Ectodermal cell (in vitro differentiated cells): Measurements from ENCODE around the gene SRRM2.

ENCODE experiments used
- H3K27ac ChIP-seq: 2 replicates; pipeline ENCODE4 v1.7.0; 2013; ENCODE audit warnings: mild to moderate bottlenecking, low read depth, low read length; ENCODE audit not compliant: insufficient read depth, poor library complexity, severe bottlenecking
- H3K27me3 ChIP-seq: 2 replicates; pipeline ENCODE4 v1.7.0; 2013; ENCODE audit warnings: mild to moderate bottlenecking, low read length; ENCODE audit not compliant: insufficient read depth, control insufficient read depth, poor library complexity, severe bottlenecking
- H3K36me3 ChIP-seq: one replicate; pipeline ENCODE4 v1.7.0; 2013; ENCODE audit warnings: low read length; ENCODE audit not compliant: control insufficient read depth, insufficient read depth
- H3K4me1 ChIP-seq: one replicate; pipeline ENCODE4 v1.7.0; 2013; ENCODE audit warnings: low read length; ENCODE audit not compliant: control insufficient read depth, insufficient read depth
- H3K4me3 ChIP-seq: 2 replicates; pipeline ENCODE4 v1.7.0; 2013; ENCODE audit warnings: low read depth, low read length, control low read depth; ENCODE audit not compliant: insufficient read depth
- H3K9me3 ChIP-seq: 2 replicates; pipeline ENCODE4 v1.7.0; 2013; ENCODE audit warnings: mild to moderate bottlenecking, low read length, moderate library complexity; ENCODE audit not compliant: control insufficient read depth
- WGBS, 2 experiments: methylation state at CpG; one replicate each; pipeline ENCODE4 v1.1.7; 2013; ENCODE audit warnings: missing lambda C conversion rate in 2 of 2; 5-methylcytosine and 5-hydroxymethylcytosine counted together

SRRM2 gene

GRCh38 chr16:2769675-2770056 is 17.2 kb downstream of the SRRM2 start:
- Histone ChIP-seq H3K27ac (no peak overlapping the region), H3K27me3 (no peaks in the 10 kb centered on the region), H3K36me3 (peaks cover 74% of the 10 kb centered on the region), H3K9me3 (no peaks in the 10 kb centered on the region), H3K4me3 (no peak overlapping the region), H3K4me1 (no peaks in the 10 kb centered on the region)
- 93 to 95% methylated on average over 14 of the region's 14 CpGs for WGBS, 2 experiments

DNA sequence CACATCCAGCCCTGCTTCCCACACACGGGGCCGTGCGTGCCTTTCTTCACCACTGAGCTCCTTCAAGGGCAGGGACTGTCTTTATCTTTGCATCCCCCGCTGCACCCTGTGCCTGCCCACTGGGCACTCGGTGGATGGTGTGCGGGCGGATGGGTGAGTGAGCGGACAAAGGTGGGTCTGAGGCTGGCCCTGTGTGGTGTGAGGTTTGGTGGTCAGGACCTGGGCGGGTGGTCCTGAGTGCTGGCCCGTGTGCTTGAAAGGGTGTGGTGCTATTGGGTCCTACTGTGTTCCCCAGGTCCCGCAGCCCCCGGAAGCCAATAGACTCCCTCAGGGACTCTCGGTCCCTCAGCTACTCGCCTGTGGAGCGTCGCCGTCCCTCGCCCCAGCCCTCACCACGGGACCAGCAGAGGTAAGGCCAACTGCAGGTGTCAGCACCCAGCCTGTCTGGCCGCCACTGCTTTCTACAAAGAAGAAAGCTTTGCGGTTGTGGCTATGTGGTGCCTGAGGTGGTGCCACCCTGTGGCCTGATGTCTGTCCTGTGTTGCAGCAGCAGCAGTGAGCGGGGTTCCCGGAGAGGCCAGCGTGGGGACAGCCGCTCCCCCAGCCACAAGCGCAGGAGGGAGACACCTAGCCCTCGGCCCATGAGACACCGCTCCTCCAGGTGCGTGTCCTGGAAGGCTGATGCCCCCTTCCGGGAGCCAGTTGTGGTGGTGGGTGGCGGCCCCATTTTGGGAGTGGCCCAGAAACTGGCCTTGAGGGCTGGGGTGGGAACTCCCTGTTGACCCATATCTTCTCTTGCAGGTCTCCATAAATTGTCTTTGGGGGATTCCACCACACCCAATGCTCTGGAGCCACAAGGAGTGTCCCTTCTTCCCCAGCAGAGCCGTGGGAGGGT is 17.9 kb downstream of the SRRM2 start:
- Histone ChIP-seq H3K9me3 (no peaks in the 10 kb centered on the region), H3K4me1 (no peaks in the 10 kb centered on the region), H3K27me3 (no peaks in the 10 kb centered on the region), H3K27ac (no peak overlapping the region), H3K4me3 (no peak overlapping the region), H3K36me3 (peaks cover 68% of the 10 kb centered on the region)
- 93 to 94% methylated on average over 32 of the region's 32 CpGs for WGBS, 2 experiments

- Histone ChIP-seq H3K4me1 (no peaks in the 10 kb centered on the region), H3K27ac (peak overlapping the region; percentile 17), H3K36me3 (peaks cover 53% of the 10 kb centered on the region)
Observed at GRCh38 chr16:2771496-2772402, 19.3 kb downstream of the SRRM2 start.

GRCh38 chr16:2773188-2773968 is 20.9 kb downstream of the SRRM2 start:
- Histone ChIP-seq H3K9me3 (no peaks in the 10 kb centered on the region), H3K36me3 (peaks cover 37% of the 10 kb centered on the region), H3K27ac (no peak overlapping the region), H3K27me3 (no peaks in the 10 kb centered on the region), H3K4me3 (no peak overlapping the region), H3K4me1 (no peaks in the 10 kb centered on the region)
- 92% methylated on average over 12 of the region's 12 CpGs for WGBS, 2 experiments

More at GRCh38 chr16:2771496-2772402, 19.3 kb downstream of the SRRM2 start:
- WGBS, 2 experiments, result 94 to 95% methylated on average over 18 of the region's 18 CpGs
- Histone ChIP-seq H3K27me3 (no peaks in the 10 kb centered on the region), H3K4me3 (no peak overlapping the region), H3K9me3 (no peaks in the 10 kb centered on the region)

DNA sequence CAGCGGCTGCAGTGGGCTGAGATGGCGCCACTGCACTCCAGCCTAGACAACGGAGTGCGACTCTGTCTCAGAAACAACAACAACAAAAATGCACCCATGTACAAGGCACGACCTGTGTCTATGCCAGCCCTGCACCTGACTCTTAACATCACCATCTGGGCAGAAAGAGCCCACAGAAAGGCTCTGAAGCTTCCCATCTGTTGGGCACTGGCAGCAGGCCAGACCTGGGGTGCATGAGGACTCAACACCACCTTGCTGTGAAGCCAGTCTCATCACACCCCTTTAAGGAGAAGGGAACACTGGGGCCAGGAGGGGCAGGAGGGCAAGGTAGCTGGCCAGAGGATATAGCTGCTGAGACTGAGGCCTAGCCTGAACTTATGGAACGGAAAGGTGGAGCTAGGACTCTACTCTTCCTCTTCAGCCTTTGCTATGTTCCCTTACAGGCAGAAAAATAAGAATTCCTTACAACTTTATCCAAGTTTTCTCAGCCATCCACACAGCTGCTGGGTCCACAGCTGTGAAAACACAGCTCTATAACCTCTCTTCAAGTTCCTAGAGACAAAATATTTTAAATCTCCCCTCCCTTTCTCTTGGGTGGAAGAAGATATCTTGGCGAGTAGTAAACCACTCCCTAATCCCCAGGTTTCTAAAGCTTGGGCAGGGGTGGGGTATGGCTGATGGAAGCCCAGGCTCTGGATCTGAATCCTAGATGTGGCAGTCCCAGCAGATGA is 21.9 kb downstream of the SRRM2 start:
- H3K4me3 ChIP-seq, result no peak overlapping the region
- no peaks in the 10 kb centered on the region for H3K27me3 ChIP-seq
- no peaks in the 10 kb centered on the region for H3K4me1 ChIP-seq
- H3K36me3 ChIP-seq, result peaks cover 28% of the 10 kb centered on the region
- 77 to 81% methylated on average over 7 of the region's 7 CpGs for whole genome bisulfite sequencing, 2 experiments
- no peak overlapping the region for H3K27ac ChIP-seq
- no peaks in the 10 kb centered on the region for H3K9me3 ChIP-seq

GRCh38 chr16:2775131-2775716 is 22.8 kb downstream of the SRRM2 start:
- Histone ChIP-seq H3K4me3 (no peak overlapping the region), H3K27me3 (no peaks in the 10 kb centered on the region), H3K27ac (no peak overlapping the region), H3K36me3 (peaks cover 19% of the 10 kb centered on the region), H3K9me3 (no peaks in the 10 kb centered on the region), H3K4me1 (no peaks in the 10 kb centered on the region)
- 91 to 93% methylated on average over 7 of the region's 7 CpGs for WGBS, 2 experiments

DNA sequence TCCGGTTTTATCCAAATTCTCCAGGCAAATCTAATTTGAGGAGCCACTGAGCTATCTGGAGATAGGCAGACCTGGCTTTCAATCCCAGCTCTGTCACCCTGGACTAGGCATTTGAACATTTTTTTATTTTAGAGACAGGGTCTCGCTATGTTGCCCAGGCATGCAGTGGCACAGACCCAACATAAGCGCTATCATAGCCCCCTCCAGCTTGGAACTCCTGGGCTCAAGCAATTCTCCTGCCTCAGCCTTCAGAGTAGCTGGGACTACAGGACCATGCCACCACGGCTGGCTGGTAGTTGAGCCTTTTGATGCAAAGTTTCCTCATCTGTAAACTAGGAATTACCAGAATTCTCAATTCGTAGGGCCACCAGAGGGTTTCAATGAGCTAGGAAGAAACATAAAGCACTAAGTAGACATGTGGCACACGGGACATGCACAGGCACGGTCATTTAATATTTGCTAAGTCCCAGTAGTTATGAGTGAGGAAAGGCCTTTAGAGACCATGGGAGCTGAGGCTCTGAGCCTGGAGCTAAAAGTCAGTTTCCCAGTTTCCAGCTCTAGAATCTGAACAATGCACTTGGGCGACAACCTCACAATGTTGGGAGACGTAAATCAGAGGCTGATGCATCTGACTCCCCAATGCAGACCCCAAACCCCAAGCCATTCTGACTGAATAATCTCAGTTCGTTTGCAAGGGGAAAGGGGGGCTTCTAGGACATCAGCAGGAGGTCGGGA is 23.5 kb downstream of the SRRM2 start:
- Histone ChIP-seq H3K27ac (no peak overlapping the region), H3K9me3 (no peaks in the 10 kb centered on the region), H3K4me3 (peak overlapping the region; percentile 59), H3K36me3 (peaks cover 15% of the 10 kb centered on the region), H3K4me1 (no peaks in the 10 kb centered on the region), H3K27me3 (no peaks in the 10 kb centered on the region)
- 64 to 68% methylated on average over 11 of the region's 11 CpGs for WGBS, 2 experiments

GRCh38 chr16:2776500-2777139 is 24.2 kb downstream of the SRRM2 start:
- WGBS, 2 experiments, result 1% methylated on average over 72 of the region's 72 CpGs

More at GRCh38 chr16:2776500-2777139, 24.2 kb downstream of the SRRM2 start:
- H3K27me3 ChIP-seq, result no peaks in the 10 kb centered on the region
- H3K9me3 ChIP-seq, result no peaks in the 10 kb centered on the region
- H3K4me1 ChIP-seq, result no peaks in the 10 kb centered on the region
- peak overlapping the region; percentile 36 for H3K27ac ChIP-seq
- peak overlapping the region; percentile 59 for H3K4me3 ChIP-seq
- peaks cover 11% of the 10 kb centered on the region for H3K36me3 ChIP-seq
